NCI-H510A treated with DMSO at 0.1 percent for 48 hours (cell line): ENCODE results near the gene PICK1.
"Not testable (repeated sequence)": the region's sequence is repeated elsewhere in the genome, so short reads cannot be mapped to it uniquely, and the experiment has no call there.

Source experiments
- DNase-seq: peaks from one replicate; lab custom pipeline; 2025; lab: John Stamatoyannopoulos, UW

PICK1 gene

DNA sequence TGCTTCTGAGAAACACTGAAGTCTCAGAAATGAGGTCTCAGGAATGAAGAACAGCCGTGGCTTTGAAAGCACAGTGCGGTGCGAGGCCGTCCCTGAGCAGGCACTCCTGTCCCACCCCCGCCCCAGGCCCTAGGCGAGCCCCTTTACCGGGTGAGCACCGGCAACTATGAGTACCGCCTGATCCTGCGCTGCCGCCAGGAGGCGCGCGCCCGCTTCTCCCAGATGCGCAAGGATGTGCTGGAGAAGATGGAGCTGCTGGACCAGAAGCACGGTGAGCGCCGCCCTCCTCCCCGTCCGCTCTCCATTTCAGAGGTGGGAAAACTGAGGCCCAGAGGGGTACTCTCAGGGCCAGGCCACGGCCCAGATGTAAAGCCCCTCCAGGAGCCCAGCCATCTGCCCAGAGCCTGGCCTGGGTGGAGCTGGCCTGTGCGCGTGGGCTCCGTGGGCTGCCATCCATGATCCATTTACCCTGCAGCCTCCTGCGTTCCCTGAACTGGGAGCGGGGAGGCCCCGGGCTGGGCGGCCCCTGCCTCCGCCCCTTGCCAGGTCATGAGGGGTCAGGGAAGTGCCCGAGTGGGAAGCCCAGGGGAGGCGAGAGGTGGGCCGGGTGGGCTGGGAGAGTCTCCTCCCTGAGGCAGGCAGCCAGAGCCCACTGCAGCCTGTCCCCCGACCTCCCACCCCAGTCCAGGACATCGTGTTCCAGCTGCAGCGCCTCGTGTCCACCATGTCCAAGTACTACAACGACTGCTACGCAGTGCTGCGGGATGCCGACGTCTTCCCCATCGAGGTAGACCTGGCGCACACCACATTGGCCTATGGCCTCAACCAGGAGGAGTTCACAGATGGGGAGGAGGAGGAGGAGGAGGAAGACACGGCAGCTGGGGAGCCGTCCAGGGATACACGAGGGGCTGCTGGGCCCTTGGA, 17.2 kb downstream of the PICK1 start:
- DNase-seq = no peak

DNA sequence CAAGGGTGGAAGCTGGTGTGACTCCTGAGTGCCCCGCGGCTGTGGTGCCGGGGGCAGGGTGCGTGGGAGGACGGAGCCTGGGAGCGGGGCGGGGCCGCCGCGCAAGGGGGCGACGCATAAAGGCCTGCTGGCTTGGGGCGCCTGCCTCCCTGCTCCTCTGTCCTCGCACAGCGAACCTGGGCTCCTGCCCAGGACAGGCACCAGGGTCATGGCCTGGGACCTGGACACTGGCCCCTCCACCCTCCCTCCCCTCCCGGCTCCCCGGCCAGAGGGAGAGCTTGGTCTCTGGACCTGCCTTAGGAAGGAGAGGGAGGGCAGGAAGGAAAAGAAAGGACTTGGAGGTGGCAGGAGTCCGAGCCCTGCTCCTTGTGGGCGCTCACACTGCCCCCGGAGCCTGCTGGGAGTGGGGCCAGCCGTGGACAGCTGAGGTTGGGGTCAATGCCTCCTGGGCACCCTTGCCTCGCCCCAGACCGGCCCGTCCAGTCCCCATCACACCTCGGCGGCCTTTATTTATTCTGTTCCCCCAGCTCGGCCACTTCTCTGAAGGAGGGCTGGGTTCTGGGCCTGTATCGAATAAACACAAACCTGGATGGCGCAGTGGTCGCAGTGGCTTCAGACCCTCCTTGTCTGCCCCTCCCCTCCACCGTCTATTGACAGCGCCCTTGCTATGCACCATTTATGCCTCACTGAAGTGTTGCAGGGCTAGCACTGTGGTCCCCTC, 18.1 kb downstream of the PICK1 start:
- DNase-seq = no peak

DNA sequence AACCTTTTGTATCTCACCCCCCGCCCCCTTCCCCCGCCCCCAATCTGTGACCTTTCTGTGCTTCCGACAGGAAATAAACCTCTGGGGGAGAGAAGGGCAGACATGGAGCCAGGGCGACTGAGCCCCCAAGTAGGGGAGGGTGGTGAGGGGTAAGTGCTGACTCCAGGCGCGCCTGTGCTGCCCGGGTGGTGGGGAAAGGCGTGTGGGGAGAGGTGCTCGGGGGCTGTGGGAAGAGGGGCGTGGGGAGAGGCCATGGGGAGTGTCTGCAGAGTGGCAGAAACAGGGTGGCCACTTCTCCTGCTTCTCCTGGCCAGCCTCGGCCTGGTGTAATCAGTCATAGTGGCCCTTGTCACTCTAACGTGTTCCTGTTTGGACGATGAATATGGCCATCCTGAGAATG, 18.8 kb downstream of the PICK1 start:
- DNase-seq = no peak

DNA sequence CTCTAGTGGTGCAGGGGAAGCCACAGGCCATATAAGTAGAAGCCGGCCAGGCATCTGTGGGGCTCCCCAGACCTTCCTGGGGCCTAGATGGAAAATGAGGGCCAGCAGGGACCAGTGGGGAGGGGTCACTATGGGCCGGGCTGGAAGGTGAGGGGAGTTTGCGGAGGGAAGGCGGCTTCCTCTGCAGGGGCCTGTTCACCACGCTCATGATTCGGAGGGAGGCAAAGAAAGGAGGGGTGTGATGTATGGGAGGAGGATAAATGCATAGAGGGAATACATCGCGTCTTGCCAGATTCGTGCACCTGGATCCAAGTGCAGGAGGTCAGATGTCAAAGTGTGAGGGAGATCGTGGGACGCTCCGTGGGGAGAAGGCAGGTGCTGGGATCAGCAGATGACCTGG, 19.9 kb downstream of the PICK1 start:
- DNase-seq = no peak

DNA sequence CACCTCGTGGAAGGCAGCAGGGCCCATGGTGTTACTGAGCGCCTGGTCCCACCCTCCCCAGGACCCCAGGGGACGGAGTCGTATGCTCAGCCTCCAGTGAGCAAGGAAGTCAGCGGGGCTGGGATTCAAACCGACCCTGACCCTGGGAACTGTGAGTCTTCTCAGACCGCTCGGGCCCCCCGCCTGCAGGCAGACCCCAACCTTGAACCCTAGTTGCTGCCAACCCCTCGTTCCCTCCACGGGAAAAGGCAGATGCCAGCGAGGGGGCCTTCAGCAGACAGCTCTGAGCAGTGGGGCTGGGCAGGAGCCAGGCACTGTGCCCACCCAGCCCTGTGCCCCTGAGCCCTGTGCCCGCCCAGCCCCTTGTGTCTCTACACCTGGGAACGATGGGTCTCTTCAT, 20.4 kb downstream of the PICK1 start:
- no peak for DNase-seq

DNA sequence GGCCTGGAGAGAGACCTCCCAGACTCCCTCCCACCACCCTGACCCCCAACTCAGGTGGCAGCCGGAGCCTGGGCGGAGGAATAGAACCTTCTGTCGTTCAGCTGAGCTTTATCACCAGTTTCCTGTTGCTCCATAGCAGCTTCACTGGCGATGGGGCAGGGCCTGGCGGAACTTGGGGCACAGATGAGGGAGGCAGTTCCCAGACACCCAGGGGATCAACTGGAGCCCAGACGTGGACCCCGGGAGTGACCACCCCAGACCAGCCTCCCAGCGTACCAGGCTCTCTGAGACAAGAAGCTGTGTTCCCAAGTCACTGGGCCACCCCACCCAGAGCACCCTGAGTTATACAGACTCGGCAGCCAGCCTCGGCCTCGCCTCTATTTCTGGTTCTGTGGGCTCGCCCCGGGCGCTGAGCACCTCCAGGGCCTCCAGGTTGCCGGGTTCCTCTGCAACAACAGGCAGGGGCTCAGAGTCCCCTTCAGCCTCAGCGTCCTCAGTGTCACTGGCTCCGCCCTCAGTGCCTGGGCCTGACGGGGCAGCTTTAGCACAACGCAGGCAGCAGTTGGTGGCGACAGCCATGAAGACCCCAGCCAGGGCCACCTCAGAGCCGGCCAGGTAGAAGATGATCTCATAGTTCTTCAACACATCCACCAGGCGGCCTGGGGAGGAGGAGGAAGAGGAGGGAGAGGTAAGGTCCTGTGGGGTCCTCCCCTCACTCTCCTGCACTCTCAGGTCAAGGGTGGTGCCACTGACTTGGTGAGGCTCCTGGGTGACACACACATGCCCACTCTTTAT, 21.0 kb downstream of the PICK1 start:
- DNase-seq = no peak

DNA sequence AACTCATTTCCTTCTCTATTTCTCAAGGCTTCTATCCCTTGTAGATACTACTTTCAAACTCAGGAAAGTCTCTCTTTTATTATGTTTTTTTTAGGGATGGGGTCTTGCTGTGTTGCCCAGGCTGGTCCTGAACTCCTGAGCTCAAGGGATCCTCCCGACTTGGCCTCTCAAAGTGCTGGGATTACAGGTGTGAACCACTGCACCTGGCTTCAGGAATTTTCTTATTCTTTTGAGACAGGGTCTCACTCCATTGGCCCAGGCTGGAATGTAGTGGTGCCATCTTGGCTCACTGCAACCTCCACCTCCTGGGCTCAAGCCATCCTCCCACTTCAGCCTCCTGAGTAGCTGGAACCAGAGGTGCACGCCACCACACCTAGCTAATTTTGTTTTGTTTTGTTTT, 22.0 kb downstream of the PICK1 start:
- DNase-seq = not testable (repeated sequence)

DNA sequence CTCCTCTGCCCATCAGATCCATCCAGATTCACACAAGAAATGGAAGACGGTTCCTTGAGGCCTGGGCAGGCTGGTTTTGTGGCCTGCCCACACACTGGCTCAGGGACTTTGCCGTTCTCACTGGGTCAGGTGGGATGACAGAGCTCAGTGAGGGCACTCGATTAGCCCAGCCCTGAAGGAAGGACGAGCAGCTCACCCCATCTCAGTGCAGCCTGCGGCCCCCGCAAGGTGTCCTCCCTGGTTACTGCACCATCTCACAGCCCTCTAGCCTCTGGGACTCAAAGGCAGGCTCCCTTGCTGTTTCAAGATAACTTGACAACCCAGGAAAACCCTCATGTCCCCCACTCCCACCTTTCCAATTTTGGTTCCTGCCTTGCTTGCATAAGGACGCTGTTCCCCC, 22.6 kb downstream of the PICK1 start:
- DNase-seq = no peak

DNA sequence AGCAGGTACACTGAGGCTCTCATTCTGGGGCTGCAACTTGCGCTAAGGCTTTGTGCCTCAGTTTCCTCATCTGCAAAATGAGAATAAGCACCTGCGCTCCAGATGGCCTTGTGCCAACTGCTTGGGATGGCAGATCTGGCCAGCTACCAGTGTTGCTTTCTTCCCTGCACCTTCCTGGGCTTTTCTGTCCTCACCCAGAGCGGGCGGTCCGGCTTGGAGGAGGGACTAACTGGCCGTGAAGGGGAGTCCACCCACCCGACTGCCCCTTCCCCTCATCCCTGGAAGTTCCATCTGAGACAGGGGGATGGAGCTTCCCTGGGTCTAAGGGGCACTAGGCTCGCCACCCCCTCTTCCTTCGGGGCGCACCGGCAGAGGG, 23.3 kb downstream of the PICK1 start:
- no peak for DNase-seq

DNA sequence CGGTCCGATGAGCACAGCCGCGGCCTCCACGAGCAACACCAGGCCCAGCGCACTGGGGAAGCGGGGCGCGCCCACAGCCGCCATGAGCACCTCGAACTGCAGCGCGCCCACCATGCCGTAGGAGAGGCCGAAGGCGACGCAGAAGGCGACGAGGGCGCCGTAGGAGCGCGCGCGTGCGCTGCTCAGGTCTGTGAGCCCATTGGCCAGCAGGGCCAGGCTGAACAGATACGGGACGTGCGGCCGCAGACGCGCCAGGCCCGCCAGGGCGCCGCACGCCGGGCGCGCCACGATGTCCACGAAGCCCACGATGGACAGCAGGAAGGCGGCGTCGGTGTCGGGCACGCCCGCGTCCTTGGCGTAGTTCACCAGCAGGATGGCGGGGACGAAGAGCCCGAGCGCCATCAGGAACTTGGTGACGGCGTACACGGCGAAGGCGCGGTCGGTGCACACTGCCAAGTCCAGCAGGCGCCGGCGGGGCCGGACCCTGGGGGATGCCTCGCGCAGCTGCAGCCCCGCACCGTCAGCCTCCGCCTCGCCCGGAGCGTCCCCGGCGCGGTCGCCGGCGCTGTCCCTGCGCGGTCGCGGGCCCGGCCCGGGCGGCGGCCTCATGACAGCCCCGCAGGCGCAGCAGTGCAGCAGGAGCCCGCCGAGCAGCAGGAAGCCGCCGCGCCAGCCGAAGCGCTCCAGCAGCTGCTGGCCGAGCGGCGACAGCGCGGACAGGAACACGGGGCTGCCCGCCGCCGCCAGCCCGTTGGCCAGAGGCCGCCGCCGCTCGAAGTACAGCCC, 23.8 kb downstream of the PICK1 start:
- no peak for DNase-seq

DNA sequence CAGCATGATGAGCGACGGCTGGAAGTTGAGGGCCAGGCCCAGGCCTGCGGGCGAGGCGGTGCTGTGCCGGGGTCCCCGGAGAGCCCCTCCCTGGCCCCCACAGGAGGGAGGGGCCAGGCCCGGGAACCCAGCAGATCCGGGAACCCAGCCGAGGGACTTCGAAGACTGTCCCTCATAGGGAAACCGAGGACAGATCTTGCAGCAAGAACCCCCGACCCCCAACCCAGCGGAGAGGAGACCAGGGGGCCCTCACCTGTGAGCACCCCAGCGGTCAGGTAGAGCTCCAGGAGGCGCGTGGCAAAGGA, 24.4 kb downstream of the PICK1 start:
- no peak for DNase-seq

DNA sequence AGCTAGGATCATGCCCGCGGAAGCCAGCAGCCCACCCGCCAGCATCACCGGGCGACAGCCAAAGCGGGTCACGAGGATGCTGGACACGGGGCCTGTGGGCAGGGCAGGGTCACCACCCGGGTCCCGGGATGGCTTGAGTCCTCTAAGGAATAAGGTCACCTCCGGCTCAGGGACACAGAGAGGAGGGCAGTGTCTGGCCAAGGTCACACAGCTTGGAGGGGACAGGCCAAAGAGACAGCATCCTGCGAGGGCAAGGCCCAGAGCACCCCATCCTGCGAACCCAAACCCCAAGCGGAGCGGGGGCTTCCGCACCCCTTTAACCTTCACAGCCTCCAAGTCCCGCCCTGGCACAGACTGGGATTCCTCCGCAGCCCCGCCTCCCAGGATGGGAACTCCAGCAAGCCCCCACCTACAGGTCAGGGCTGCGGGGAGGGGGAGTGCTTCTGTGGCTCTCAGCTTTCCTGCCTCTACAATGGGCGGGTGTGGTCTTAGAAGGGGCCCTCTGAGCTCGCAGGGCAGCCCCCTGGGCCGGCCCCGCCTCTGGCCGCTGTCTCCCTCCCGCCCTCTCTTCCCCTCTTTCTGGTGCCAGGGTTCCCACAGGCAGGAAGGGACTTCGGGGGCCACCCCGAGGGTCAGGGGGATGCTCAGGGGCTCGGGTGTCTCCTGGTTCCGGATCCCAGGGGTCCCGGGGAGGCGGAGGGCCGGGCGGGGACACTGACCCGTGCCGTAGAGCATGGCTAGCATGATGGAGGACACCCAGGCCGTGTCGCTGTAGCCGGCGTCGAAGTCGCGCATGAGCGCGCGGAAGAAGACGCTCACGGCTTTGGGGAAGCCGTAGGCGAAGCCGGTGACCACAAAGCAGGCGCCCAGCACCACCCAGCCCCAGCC, 25.0 kb downstream of the PICK1 start:
- DNase-seq = no peak

DNA sequence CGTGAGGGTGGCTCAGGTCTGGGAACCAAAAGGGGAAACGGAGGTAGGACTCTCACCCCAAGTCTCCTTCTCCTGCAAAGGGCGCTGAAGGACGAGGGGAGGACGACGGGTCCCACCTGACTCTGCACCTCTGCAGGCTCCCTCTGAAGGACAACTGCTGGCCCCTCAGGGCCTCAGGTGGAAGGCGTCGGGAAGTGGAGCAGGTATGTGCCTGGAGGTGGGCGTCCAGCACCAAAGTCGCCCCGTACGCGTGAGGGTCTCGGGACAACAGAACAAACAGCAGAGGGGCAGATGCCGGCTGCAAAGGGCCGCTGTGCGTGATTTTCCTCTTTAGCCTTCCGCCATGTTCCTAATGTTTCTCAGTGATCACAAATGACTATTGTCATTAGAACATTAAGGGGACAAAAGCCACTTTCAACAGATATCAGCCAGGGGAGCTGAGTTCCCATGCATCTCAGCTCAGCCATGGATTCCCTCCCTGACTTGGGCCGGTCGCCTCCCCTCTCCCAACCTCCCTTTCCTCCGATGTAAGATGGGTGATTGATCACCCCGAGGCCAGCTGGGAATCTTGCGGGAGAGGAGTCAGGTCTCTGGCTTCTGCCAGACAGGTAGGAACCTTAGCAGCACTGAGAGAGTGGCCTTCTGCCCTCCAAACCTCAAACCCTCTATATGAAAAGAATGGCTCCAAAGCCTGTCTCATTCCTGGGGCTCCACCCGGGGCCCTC, 25.9 kb downstream of the PICK1 start:
- no peak for DNase-seq

DNA sequence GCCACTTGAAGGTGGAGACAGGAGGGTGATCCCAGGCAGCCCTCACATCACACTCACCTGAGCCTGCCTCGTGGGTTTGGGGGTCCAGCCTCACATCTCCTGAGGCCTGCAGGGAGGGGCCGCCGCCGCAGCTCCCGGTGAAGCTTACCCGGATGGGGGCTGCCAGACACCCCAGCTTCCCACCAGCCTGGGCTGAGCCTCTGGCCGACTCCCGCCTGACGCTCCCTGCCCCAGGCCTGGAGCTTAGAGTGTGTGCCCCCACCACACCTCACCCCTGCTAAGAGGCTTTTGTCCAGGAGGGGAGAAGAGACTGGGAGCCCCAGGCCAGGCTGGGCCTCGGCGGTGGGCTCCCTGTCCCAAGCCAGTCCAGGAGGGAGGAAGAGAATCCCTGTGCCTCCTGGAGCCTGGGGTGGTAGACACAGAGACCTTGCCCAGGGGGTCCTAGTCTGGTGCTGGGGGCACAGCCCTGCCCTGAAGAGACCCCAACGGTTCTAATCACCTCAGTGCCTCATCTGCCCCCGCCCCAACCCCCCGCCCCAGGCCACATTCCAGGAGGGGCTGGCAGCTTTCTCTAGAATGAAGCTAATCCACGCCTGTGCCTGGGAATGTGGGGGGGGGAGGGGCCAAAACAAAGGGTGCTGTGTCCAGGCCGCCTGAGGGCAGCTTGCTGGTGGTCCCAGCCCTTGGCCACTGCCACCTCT, 26.9 kb downstream of the PICK1 start, which contains the start of gene SLC16A8:
TSS of gene SLC16A8 (minus strand) at position 254 of the 701 bp plus-strand sequence. CDS start 1,311 bp downstream, outside the sequence.
- DNase-seq = no peak

DNA sequence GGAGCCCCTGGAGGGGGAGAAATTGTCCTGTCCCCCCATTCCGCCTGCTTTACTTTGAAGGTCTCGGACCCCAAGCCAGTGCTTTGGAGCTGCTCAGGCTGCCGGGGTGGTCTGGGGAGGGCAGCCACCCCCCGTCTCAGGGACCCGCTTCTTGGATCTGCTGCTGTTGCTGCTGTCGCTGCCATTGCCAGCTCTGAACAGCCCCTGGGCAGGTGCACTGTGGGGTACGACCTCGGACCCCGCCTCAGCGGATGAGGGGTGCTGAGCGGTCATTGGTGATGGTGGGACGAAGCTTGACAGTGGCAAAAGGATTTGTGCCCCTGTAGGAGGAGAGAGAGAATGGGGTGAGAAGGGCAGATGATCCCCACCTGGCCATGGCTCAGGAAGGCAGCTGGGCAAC, 27.9 kb downstream of the PICK1 start:
- DNase-seq = no peak

DNA sequence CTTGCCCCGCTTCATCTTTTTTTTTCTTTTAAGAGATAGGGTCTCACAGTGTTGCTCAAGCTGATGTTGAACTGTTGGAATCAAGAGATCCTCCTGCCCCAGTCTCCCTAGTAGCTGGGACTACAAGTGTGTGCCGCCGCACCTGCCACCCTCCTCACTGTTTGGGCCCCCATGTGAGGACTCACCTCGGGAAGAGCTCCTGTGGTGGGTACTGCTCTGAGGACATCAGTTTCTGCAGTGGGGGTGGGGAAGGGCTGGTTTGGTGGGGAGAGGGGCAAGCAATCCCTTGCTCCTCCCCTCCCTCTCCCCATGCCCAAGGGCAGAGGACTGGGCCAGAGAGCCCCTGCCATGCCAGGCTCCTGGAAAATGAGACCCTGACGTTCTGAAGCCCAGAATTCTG, 28.3 kb downstream of the PICK1 start:
- no peak for DNase-seq

DNA sequence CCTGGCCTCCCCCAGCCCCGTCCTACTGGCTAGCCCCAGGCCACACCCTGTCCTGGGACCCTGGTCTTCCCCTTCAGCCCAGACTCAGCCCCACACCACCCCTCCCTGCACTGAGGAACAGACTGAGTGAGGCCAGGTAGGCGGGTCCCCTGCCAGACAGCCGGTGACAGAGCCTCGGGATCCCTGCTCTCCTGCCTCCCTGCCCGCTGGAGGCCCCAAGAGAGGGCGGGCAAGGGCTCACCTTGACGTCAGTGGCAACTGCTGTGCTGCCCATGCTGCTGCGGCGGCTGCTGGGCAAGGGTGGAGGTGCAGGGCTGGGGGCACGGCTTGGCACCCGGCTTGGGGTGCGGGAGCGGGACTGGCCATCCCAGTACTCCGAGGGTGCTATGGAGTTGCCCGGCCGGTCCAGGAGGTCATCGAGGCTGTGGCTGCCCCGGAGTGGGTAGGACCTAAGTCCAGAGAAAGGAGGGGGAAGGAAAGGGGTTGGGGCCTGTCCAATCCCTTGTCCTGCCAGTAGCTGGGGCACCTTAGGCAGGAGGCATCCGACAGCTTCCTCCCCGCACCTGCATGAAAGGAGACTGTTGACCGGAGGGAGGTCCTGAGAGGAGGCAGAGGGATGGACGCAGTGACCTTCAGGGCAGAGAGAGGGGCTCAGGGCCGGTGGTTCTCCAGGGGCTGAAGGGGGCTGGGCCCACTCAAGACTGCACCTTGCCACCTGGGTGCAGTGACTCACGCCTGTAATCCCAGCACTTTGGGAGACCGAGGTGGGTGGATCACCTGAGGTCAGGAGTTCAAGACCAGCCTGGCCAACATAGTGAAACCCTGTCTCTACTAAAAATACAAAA, 29.0 kb downstream of the PICK1 start:
- no peak for DNase-seq

DNA sequence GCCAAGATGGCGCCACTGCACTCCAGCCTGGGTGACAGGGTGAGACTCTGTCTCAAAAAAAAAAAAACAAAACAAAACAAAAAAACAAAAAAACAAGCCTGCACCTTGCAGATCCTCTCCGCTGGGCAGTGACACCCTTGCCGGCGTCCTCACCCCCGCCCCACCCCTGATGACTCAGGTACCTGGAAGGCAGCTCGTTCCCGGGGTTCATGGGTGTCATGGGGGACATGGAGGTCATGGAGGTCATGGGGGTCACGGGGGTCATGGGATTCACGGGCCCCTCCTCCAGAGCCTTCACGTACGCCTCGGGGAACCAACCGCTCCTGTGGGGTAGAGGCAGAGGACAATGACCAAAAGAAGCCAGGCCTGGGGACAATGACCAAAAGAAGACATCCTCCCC, 29.7 kb downstream of the PICK1 start:
- no peak for DNase-seq

DNA sequence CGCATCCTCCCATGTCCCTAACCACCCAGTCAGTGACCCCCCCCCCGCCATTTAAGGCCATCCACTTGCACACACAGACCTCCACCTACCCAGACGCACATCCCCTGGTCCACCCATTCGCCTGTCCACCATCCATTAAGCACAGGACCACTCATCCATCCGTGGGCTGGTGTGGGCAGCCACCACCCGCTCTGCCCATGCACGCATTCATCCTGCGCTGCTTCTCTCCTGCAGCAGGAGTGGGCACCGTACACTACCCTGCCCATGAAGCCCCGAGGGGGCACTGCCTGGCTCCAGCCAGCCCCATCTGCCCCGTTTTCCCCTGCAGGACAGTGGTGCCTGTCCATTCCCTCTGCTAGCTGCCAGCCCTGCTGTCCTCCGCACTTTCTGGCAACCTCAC, 30.7 kb downstream of the PICK1 start:
- DNase-seq = no peak
